GM12874 (cell line): ENCODE measurements around the gene SCN4B.

Experiments used
- TF ChIP-seq, protein P1 (sequence below): IDR thresholded peaks from 2 replicates; pipeline ENCODE4 v1.5.1; 2011; ENCODE audit warnings: low read depth, mild to moderate bottlenecking, control low read depth, low read length, moderate library complexity; ENCODE audit not compliant: insufficient read depth

The SCN4B gene

DNA sequence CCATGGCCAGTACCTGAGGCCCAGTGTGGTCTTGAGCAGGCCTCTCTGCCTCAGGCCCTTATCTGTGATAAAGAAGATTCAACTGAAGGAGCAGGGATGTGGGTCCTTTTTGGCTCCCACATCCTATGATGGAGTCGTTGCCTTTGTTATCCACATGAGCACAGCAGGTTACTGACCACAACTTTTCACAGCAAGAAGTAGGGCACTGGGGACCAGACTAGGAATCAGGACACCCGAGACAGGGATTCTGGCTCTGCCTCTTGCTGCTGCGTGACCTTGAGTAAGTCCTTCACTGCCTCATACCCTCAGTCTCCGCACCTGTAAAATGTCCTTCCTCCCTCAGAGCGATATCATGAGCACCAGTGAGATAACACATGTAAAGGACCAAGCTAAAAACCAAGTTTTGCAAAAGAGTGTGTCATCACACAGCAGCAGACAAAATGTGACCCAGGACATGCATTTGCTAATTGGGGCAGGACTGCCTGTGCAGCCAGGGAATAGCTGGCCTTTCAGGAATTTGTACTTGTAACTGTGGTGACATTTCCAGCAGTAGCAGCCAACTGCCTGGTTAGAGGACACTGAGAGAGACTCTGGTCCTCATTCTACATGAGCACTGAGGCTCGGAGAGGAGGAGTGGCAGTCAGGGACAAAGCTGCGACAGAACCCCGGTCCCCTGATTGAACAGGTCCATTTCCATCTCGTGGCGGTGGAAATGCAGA, 52.6 kb downstream of the SCN4B start:
- TF ChIP-seq, protein P1, sequence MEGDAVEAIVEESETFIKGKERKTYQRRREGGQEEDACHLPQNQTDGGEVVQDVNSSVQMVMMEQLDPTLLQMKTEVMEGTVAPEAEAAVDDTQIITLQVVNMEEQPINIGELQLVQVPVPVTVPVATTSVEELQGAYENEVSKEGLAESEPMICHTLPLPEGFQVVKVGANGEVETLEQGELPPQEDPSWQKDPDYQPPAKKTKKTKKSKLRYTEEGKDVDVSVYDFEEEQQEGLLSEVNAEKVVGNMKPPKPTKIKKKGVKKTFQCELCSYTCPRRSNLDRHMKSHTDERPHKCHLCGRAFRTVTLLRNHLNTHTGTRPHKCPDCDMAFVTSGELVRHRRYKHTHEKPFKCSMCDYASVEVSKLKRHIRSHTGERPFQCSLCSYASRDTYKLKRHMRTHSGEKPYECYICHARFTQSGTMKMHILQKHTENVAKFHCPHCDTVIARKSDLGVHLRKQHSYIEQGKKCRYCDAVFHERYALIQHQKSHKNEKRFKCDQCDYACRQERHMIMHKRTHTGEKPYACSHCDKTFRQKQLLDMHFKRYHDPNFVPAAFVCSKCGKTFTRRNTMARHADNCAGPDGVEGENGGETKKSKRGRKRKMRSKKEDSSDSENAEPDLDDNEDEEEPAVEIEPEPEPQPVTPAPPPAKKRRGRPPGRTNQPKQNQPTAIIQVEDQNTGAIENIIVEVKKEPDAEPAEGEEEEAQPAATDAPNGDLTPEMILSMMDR, result no peak

DNA sequence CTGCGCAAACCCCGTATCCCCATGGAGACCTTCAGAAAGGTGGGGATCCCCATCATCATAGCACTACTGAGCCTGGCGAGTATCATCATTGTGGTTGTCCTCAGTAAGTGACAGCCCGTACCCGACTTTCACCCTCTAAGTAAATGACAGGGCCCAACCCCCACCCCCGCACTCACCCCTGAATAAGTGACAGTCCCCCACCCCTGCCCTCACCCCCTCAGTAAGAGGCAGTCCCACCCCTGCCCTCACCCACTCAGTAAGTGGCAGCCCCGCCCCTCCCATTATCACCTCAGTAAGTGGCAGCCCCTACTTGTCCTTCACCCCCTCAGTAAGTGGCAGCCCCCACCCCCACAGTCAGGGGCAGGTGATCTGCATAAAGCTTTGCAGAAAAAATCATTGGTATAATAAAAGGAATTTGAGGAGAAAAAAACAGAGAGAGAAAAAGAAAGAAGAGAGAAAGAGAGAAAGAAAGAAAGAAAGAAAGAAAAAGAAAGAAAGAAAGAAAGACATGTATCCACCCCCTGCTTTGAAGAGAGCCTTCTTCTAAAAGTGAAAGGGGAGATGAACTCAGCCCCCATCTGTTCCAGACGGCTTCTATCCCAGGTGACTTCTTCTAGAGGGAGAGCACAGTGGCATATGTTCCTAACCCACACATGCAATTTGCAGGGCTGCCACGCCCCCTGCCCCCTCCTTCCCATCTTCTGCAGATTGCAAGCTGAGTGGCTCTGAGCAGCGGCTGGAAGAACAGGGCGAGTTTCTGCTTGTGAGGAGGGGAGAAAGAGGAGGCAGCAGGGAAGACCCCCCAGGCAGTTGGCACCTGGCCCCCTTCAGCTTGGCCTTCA, 53.4 kb downstream of the SCN4B start:
- TF ChIP-seq, protein P1, result no peak

DNA sequence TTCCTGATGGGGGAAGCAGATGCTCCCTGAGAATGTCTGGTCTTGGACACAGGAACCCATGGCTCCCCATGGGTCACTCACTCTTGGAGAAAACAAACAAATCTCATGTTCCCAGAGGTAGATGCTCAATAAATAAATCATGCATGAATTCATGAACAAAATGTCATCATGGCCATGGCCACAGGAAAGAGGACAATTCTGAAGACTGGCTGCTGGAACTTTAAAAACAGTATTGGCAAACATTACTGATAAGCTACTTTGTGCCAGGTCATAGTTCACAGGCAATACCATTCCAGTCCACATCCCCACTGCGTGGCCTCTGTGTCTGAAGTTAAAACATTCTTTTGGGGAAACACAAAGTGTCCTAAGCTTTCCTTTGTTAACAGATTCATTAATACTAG, 56.7 kb downstream of the SCN4B start:
- TF ChIP-seq, protein P1, result no peak

DNA sequence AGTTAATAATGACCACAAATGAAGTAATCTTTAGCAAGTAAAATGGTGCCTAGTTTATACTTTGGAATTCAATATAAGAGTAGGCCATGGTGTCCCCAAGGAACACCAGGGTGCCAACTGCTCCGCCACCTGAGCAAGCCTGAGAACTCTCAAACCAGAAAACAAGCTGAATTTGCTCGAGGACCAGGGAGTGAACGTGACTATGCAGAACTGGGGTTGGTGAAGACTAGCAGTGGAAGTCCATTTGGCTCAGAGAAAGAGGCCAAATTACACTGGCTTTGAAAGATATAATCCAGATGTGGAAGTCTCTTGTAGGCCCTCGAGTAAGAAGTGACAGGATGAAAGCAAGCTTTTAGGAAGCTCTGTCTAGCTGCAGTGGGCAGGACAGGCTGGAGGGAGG, 57.1 kb downstream of the SCN4B start:
- TF ChIP-seq, protein P1, result no peak

DNA sequence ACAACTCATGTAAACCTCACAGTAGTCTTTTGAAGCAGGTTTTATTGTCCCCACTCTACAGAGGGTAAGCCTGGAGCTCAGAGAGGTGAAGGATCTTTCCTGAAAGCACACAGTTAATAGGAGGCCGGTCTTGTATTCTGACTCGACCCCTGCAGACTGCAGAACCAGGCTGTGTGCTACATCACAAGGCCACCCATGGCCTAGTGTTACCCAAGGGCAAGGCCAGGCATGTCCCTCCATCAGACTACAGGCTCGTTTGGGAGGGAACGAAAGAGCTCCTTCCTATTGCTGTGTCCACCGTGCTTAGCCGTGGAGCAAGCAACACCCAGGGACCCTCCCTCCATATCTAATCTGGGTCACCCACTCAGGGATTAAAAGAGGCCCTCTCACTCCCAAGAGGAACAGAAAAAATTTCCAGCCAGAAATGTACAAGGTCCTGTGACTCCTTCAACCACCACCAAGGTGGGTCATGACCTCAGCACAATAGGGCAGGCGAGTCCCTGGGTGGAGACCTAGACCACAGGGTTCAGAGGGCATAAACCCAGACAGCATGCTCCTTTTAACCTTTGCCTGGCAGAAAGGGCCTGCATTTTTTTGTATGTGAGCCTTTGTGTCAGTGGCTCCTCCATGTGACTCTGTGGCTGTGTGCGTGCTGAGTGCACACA, 59.6 kb downstream of the SCN4B start:
- TF ChIP-seq, protein P1, result no peak

DNA sequence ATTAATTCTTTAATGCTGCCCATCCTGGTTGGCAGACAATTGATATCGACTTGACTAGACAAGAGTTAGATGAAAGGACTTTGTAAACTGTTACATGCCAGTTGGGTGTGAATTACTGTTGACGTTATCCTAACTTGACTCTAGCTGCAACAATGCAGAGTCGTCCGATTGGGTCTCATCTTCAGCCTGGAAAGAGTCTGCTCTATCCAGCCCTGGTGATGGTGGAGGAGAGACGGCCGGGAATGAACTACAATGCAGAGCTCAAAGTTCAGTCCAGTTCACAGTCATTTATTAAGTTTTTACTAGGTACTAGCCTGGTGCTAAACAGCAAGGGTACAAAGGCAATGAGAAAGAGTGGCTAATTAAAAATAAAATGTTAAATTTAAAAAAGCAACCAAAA, 60.9 kb downstream of the SCN4B start:
- TF ChIP-seq, protein P1, result no peak

DNA sequence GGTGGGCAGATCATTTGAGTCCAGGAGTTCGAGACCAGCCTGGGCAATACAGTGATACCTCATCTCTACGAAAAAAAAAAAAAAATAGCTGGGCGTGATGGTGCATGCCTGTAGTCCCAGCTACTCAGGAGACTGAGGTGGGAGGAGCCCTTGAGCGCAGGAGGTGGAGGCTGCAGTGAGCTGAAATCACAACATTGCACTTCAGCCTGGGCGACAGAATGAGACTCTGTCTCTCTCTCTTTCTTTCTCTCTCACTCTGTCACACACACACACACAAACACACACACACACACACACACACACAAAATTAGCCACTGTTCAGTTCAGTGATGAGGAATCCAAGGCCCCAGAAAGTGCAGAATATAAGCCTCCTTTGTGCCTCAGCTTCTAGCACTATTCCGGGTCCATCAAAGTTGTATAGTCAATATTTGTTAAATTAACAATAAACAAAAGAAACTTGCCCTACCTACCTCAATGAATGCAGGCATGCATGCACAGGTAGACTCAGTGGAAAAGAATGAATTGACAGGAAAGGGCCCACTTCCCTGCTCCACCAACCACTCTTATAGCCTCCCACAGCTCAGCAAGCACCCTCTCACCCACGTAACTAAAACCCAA, 62.0 kb downstream of the SCN4B start:
- TF ChIP-seq, protein P1, result no peak
